Lung (tissue), 12 donors: Measurements from ENCODE around the gene JAG2. TPM values are rescaled to one million over a fixed set of nuclear protein-coding genes. Genes with fewer than 3 reads are reported as not detected.

Source experiments
- ATAC-seq: fragments of 200-7000 bp; cut with Tn5 transposase; one replicate; pipeline ENCODE4 v1.9.1; 2020; ENCODE audit warnings: moderate number of reproducible peaks; ENCODE audit not compliant: insufficient read depth, low FRiP score
- DNase-seq, 3 donors: peaks; one replicate each; pipeline ENCODE4 v3.0.0-alpha.2; 2013 to 2017
- H3K27ac ChIP-seq, 2 donors: one replicate each; pipeline ENCODE4 v1.5.1; 2013; ENCODE audit warnings: mild to moderate bottlenecking in 2 of 2, moderate library complexity in 2 of 2, control low read depth in 1 of 2, inconsistent platforms in 1 of 2, low read depth in 1 of 2, low read length in 1 of 2
- H3K27me3 ChIP-seq, 3 donors: one replicate each; pipeline ENCODE4 v1.5.1; 2013; ENCODE audit warnings: low read length in 2 of 3; ENCODE audit not compliant: control insufficient read depth in 3 of 3, insufficient read depth in 3 of 3
- H3K36me3 ChIP-seq, 4 donors: one replicate each; pipeline ENCODE4 v1.5.1; 2013; ENCODE audit warnings: low read length in 4 of 4, mild to moderate bottlenecking in 1 of 4, moderate library complexity in 1 of 4; ENCODE audit not compliant: control insufficient read depth in 4 of 4, insufficient read depth in 4 of 4
- H3K4me1 ChIP-seq, 5 donors: one replicate each; pipeline ENCODE4 v1.5.1; 2013; ENCODE audit warnings: low read length in 5 of 5, mild to moderate bottlenecking in 2 of 5, moderate library complexity in 1 of 5; ENCODE audit not compliant: control insufficient read depth in 5 of 5, insufficient read depth in 5 of 5
- H3K4me3 ChIP-seq: one replicate; pipeline ENCODE4 v1.5.1; 2013; ENCODE audit warnings: mild to moderate bottlenecking, control low read depth, moderate library complexity
- H3K9ac ChIP-seq, 2 donors: one replicate each; pipeline ENCODE4 v1.5.1; 2013; ENCODE audit warnings: low read length in 2 of 2, control low read depth in 1 of 2; ENCODE audit not compliant: insufficient read depth in 1 of 2
- H3K9me3 ChIP-seq, 4 donors: one replicate each; pipeline ENCODE4 v1.5.1; 2013; ENCODE audit warnings: low read length in 3 of 4, mild to moderate bottlenecking in 1 of 4, moderate library complexity in 1 of 4; ENCODE audit not compliant: control insufficient read depth in 4 of 4, insufficient read depth in 3 of 4
- WGBS, 2 donors: extraction: QIAGEN DNeasy Blood & Tissue Kit; methylation state at CpG; one replicate each; pipeline ENCODE4 v1.1.7; 2013; 5-methylcytosine and 5-hydroxymethylcytosine counted together
- polyA plus RNA-seq, 2 donors: library from polyadenylated mRNA; stranded (reverse); fragments of 200-250 nt; gene quantifications; one replicate each; pipeline ENCODE4 v1.2.1, GENCODE V29; 2013
- total RNA-seq, 2 donors: library from RNA; depleted of rRNA in 1 of 2; stranded (reverse); fragments of >200 nt in 1 of 2; gene quantifications; one replicate each; pipeline ENCODE4 v1.2.1, GENCODE V29; 2014 to 2021
- TF ChIP-seq, protein P1 (sequence below): IDR thresholded peaks from 2 replicates; pipeline ENCODE4 v1.5.1; 2012; ENCODE audit warnings: mild to moderate bottlenecking; ENCODE audit errors: control extremely low read depth, extremely low read depth
- donor health status: control.
- donor health status: control.
- donor health status: Bipolar disorder and iron deficiency.
- donor health status: healthy.
- donor health status: DM: yes; HTN: yes; CAD: no.

The JAG2 gene
- total and polyA plus RNA-seq, 4 donors: 14.1 to 35.1 (median 27.8) TPM

DNA sequence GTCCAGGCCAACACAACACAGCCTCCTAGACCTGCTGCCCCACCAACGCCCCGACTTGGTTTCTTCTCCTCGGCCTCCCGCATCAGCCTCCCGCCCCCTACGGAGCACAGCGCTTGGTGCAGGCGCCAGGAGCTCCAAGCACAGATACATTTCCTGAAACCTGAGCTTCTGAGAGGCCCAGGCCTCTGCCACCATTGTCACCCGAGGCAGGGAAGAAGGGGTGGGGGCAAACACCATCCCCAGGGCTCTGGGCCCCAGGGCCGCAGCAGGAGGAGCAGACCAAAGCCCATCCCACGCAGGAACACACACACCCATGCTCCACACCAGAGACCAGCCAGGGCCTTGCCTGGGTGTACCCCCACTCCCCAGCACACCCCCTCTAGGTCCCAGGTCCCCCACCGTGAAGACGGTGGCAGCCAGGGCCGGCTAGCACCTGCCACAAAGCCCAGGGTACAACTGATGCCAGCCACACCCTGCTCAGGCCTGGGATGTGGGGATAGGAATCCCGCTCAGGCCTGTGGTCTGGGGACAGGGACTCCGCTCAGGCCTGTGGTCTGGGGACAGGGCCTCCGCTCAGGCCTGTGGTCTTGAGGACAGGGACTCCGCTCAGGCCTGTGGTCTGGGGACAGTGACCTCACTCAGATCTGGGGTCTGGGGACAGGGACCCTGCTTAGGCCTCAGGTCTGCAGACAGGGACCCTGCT is 5.4 kb downstream of the JAG2 start:
- H3K4me1 ChIP-seq: peaks cover 0 to 12% (median 3%) of the 10 kb centered on the region in 5 donors
- H3K9ac ChIP-seq: no peak overlapping the region
- no peak overlapping the region for H3K4me3 ChIP-seq
- peaks cover 0 to 5% (median 0%) of the 10 kb centered on the region in 3 donors for H3K27me3 ChIP-seq
- ATAC-seq (no peak), DNase-seq (no peak)
- 79 to 86% methylated on average over 18 of the region's 18 CpGs for WGBS, 2 donors
- no peaks in the 10 kb centered on the region for H3K9me3 ChIP-seq
- TF ChIP-seq, protein P1, sequence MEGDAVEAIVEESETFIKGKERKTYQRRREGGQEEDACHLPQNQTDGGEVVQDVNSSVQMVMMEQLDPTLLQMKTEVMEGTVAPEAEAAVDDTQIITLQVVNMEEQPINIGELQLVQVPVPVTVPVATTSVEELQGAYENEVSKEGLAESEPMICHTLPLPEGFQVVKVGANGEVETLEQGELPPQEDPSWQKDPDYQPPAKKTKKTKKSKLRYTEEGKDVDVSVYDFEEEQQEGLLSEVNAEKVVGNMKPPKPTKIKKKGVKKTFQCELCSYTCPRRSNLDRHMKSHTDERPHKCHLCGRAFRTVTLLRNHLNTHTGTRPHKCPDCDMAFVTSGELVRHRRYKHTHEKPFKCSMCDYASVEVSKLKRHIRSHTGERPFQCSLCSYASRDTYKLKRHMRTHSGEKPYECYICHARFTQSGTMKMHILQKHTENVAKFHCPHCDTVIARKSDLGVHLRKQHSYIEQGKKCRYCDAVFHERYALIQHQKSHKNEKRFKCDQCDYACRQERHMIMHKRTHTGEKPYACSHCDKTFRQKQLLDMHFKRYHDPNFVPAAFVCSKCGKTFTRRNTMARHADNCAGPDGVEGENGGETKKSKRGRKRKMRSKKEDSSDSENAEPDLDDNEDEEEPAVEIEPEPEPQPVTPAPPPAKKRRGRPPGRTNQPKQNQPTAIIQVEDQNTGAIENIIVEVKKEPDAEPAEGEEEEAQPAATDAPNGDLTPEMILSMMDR: no peak
- H3K27ac ChIP-seq: no peak overlapping the region
- H3K36me3 ChIP-seq: no peaks in the 10 kb centered on the region

DNA sequence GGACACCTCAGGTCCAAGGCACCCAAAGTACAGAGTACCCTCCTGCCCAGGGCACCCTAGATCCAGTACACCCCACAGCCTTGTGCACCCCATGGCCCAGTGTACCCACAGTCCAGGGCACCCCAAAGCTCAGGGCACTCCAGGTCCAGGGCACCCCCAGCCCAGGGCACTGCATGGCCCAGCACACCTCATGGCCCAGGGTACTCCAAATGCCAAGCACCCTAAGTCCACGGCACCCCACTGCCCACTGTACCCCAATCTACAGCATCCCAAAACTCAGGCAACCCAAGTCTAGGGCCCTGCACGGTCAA is 6.0 kb downstream of the JAG2 start:
- no peak for DNase-seq
- TF ChIP-seq, protein P1: no peak
- WGBS, 2 donors: 93 to 100% methylated on average over 2 of the region's 2 CpGs
- Histone ChIP-seq H3K4me1 (peaks cover 0 to 9% (median 1%) of the 10 kb centered on the region in 5 donors), H3K27ac (no peak overlapping the region), H3K9me3 (no peaks in the 10 kb centered on the region), H3K4me3 (no peak overlapping the region), H3K27me3 (peaks cover 0 to 5% (median 0%) of the 10 kb centered on the region in 3 donors), H3K36me3 (no peaks in the 10 kb centered on the region), H3K9ac (no peak overlapping the region)
- ATAC-seq: no peak

- DNase-seq: no peak
- H3K36me3 ChIP-seq: no peaks in the 10 kb centered on the region
- ATAC-seq: peak; percentile 51
- no peaks in the 10 kb centered on the region for H3K9me3 ChIP-seq
- TF ChIP-seq, protein P1: no peak
- H3K4me3 ChIP-seq: no peak overlapping the region
- H3K27me3 ChIP-seq: peaks cover 0 to 5% (median 0%) of the 10 kb centered on the region in 3 donors
- no peak overlapping the region for H3K27ac ChIP-seq
- peaks cover 0 to 4% (median 0%) of the 10 kb centered on the region in 5 donors for H3K4me1 ChIP-seq
- whole genome bisulfite sequencing, 2 donors: 93% methylated on average over 10 of the region's 10 CpGs
- no peak overlapping the region for H3K9ac ChIP-seq
Observed at GRCh38 chr14:105161964-105162668, 6.5 kb downstream of the JAG2 start.
